Activated CD4-positive, alpha-beta T cell treated with anti-CD3 and anti-CD28 coated beads, Interleukin-2, amount 50 U/mL, for 4 hours (primary cell): ENCODE measurements around the gene SPSB1.

Experiments
- DNase-seq, 2 experiments: peaks; one replicate each; pipeline ENCODE4 v3.0.0-alpha.2; 2020

Gene SPSB1

DNA sequence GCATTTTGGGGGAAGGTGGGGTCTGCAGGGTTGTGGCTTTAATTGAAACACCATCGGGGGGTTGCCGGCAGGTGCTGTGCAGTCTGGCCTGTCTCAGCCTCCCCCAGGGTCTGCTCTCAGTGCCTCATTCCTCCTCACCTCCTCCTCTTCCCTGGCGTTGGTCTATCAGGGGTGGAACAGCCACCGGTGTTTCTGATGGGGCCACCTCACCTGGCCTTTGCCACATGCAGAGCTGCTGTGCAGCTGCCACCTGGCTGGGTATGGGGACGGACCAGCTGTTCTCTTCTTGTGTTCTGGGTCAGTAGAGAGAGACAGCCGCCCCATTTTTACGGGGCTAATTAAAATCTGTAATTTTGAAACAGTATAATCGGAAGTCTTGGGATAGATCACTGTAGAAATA is 53.9 kb downstream of the SPSB1 start:
- no peak for DNase-seq

GRCh38 chr1:9347095-9347850 is 54.6 kb downstream of the SPSB1 start:
- DNase-seq: no peak

DNA sequence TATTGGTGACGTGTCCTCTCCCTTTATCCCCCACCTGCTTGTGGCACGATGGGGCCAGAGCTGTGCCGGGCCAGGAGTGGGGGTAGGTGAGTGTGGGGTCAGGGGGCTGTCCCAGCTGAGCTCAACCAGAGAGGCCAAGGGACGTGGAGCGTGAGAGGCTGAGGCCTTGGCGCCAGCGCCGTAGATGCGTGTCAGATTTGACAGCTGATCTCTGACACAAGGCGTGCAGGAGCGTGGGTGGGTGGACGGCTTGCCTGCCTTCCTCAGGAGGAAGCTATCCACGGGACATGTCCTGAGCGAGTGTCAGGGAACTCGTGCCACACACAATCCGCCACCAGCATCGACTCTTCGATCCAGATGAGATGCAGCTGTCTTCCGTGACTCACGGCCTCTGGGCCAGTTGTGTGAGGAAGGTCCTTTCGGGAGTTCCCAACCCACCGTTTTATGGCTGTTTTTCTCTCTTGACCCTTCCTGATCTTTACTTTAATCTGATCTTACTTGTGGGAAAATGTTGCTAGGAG is 56.7 kb downstream of the SPSB1 start:
- DNase-seq: no peak

DNA sequence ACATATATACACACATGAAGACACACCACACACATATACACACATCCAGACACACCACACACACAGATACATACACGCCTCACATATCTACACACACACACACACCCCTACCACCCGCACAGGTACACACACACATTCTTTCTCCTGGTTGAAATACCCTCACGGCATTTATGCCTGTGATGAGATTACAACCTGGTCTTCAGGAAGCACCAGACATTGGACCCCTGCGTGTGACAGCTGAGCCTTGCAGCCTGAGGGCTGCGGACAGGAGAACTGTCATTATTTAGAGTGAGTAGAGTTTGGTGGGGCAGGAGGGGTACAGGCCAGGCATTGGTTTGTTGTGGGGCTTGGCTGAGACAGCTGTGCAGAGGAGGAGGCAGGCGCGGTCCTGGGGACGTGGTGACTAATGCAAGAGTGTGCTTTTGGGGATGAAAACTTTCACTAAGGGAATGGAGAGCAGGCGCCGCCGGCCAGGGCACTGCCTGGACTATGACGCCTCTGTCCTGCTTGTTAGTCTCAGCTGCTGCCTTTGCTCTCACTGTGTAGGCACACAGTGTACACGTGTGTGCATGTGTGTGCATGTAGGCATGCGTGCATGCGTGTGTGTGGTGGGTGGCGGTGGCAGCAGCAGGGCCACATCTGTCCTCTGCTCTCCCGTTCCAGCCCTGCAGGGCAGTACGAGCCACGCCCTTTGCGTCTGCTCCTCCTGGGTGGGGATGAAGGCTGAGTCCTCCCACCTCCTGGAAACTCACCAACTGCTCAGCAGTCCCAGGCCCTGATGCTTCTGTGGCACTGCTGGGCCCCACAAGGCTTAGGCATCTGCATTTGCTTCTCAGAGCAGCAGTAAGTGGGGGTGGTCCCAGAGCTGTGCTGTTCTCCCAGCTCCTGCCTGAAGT is 57.6 kb downstream of the SPSB1 start:
- no peak for DNase-seq

- no peak for DNase-seq
These were observed 58.3 kb downstream of the SPSB1 start for GRCh38 chr1:9350960-9351359.

DNA sequence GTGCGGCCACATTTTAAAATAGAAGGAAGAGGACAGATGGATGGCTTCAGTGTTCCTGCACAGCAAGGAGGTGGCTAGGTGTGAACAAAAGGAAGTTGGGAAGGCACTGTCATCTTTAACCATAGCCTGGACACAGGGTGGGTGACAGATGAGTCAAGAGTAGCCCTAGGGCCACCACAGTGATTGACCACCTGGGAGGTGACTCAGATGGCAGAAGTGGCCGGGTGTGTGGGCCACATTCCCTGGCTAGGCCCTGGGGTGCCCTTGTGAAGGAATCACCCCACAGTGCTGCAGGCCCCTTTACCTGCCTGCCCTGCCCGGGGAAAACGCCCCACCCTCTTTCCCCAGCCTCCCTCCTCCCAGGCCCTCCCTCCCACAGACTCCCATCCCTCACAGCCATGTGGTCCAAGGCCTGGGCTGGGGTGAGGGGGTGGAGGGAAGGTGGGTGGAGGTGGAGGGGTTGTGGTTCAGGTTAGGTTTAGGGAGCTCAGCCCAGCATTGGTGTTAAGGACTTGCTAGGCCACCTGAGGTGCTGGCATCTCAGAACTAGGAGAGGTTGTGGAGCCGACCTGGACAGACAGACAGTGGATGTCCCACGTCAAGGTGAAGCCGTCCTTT is 59.1 kb downstream of the SPSB1 start:
- no peak for DNase-seq

- DNase-seq: no peak
These were observed 59.9 kb downstream of the SPSB1 start for GRCh38 chr1:9352377-9353134.

DNA sequence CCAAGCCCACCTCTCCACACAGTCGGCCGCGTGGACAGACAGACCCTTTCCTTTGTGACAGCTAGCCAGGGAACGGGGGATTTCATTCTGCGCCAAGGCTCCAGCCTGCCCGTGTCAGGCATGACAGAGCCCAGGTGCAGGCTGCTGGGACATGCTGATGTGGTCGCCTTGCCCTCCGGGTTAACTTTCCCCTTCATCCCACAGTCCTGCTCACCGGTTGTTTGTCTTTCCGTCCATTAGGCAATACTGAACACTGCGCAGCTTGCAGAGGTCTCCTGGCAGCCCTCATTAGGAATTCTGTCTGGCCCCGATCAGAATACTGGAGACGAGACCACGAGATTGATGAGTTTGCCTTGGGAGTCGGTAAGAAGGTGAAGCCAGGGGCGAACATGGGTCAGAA is 62.8 kb downstream of the SPSB1 start:
- no peak for DNase-seq

- DNase-seq: no peak
These were observed 63.3 kb downstream of the SPSB1 start for GRCh38 chr1:9356021-9356420.

- no peak for DNase-seq
These were observed 64.3 kb downstream of the SPSB1 start for GRCh38 chr1:9356829-9357466.

GRCh38 chr1:9357958-9358357 is 65.3 kb downstream of the SPSB1 start:
- DNase-seq: no peak

DNA sequence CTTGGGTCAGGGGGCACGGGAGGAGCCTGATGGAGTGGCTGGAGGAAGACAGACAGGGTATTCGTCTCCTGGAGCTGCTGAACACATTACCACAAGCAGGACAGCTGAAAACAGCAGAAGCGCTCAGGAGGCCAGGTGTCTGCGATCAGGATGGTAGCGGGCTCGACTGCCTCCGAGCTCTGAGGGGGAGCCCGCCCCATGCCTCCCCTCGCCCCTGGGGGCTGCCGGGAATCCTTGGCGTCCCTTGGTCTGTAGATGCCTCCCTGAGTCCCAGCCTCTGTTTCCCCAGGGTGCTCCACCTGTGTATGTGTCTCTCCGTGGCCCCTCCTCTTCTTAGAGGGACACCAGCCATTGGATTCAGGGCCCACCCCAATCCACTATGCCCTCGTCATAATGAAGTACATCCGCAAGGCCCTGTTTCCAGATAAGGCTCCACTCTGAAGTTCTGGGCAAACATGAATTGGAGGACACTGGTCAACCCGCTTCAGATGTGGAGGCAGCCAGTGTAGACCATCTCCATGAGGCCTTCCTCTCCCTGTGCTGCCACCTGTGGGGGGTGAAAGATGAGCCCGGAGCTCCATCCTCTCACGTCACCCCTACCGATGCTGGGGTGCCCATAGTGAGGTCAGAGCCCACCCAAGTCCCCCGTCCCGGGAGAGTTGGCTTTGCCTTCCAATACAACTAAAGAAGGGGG is 67.8 kb downstream of the SPSB1 start:
- no peak for DNase-seq

DNA sequence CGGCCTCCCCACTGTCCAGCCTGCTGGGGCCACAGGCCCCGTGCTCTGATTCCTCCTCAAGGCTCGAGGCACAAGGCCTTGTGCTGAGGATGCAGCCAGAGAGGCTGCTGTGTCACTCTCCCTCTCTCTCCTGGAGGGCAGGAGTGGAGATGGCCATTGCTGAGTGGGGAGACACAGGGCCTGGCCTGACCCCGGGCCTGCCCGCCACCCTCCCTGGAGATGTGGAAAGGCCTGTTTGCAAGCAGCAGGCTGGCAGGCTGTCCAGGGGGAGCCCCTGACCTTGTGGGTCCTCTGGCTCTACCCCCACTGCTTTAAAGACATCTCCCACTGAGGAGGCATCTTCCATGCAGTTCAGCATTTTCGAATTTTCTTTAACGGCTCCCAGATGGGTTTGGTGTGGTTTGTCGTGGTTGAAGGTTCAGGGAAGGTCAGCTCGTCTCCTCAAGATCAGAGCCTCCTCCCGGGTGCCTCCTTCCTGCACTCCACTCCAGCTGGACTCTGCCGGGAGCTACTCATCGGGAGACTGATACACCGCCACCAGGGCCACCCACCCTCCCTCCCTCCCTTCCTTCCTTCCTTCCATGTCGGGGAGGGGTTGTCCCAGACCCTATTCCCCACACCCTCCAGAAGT is 69.1 kb downstream of the SPSB1 start:
- DNase-seq: no peak

GRCh38 chr1:9362488-9362887 is 69.8 kb downstream of the SPSB1 start:
- no peak for DNase-seq

- DNase-seq: no peak
These were observed 70.4 kb downstream of the SPSB1 start for GRCh38 chr1:9363061-9363471.

DNA sequence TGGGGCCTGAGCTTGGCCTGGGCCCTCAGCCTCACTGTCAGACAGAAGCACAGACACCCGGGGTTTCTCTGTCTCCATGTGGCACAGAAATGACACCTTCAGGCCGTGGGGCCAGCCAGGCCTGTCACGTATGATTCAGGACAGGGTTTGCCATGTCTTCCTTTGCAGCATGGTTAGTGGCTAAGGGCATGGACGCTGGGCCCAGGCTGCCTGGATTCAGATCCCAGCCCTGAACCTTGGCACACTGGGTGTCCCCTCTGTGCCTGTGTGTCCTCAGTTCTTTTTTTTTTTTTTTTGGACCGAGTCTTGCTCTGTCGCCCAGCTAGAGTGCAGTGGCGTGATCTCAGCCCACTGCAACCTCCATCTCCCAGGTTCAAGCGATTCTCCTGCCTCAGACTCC is 73.6 kb downstream of the SPSB1 start:
- DNase-seq: no peak

GRCh38 chr1:9366943-9367780 is 74.5 kb downstream of the SPSB1 start:
- DNase-seq: no peak

GRCh38 chr1:9367806-9368205 is 75.1 kb downstream of the SPSB1 start:
- no peak for DNase-seq

DNA sequence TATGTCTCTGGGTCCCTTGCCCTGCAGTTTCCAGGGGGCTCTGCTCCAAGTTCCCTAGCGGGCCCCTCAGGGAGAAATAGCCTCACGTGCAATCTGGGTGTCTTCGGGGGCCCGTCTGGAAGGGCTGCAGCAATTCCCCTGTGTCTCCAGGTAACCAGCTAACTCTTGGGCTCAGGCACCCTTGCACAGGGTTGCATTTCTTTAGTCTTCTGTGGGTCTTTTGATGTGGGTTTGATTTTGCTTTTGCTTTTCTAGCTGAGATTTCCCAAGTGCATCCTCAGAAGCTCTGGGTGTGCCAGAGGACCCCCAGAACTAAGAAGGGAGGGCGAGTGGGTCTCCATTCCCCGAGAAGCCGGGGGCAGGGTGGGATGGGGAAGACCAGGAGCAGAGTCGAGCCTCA is 75.7 kb downstream of the SPSB1 start:
- DNase-seq: no peak
